Lower lobe of right lung (tissue), 2 donors: ENCODE results near the gene MPND. TPM values are rescaled to one million over a fixed set of nuclear protein-coding genes. Genes with fewer than 3 reads are reported as not detected.

Experiments used
- ATAC-seq, 2 donors: fragments of 200-7000 bp; cut with Tn5 transposase; one replicate each; pipeline ENCODE4 v1.9.1; 2020 to 2022; ENCODE audit warnings: mild to moderate bottlenecking in 2 of 2, moderate library complexity in 2 of 2
- DNase-seq: peaks from one replicate; pipeline ENCODE4 v3.0.0-alpha.2; 2020
- H3K27ac ChIP-seq: fragments of 200-600 bp; one replicate; pipeline ENCODE4 v1.8.0; 2022
- H3K27me3 ChIP-seq: fragments of 200-600 bp; one replicate; pipeline ENCODE4 v1.8.0; 2022; ENCODE audit warnings: low read depth
- H3K36me3 ChIP-seq: fragments of 200-600 bp; one replicate; pipeline ENCODE4 v1.8.0; 2022; ENCODE audit warnings: mild to moderate bottlenecking
- H3K4me1 ChIP-seq: fragments of 200-600 bp; one replicate; pipeline ENCODE4 v1.8.0; 2022
- H3K4me3 ChIP-seq: fragments of 200-600 bp; one replicate; pipeline ENCODE4 v1.8.0; 2022; ENCODE audit warnings: mild to moderate bottlenecking
- H3K9me3 ChIP-seq: fragments of 200-600 bp; one replicate; pipeline ENCODE4 v1.8.0; 2022
- intact Hi-C: fragments of 100-400 bp; cut with DNase I; formaldehyde crosslinking; loops from one replicate; pipeline ENCODE4 v1.11.0; 2022
- total RNA-seq: library from RNA; stranded (reverse); fragmentation: NEBNext Ultra II Directional; extraction: Animal tissue kit (Norgen Biotek cat#: 25700); gene quantifications from one replicate; pipeline ENCODE4 v1.2.1, GENCODE V29; 2021
- TF ChIP-seq, protein P1 (sequence below): fragments of 200-600 bp; IDR thresholded peaks from one replicate; pipeline ENCODE4 v1.8.0; 2022; ENCODE audit warnings: antibody characterized with exemption, mild to moderate bottlenecking
- donor health status: DM: no; HTN: yes; CAD: no; lungs with severe emphysema.

MPND gene
- total RNA-seq, 1 donor from 2014 or later, result 41.2 TPM

- no peaks in the 10 kb centered on the region for H3K27me3 ChIP-seq
- no peak overlapping the region for H3K4me3 ChIP-seq
- H3K36me3 ChIP-seq, result no peaks in the 10 kb centered on the region
These were observed 26.4 kb upstream of the MPND start for GRCh38 chr19:4316956-4317355.

GRCh38 chr19:4318460-4318859 lies 24.9 kb upstream of the MPND start:
- no peak for ATAC-seq
- DNase-seq, result no peak
- H3K27me3 ChIP-seq, result no peaks in the 10 kb centered on the region
- no peak overlapping the region for H3K27ac ChIP-seq
- TF ChIP-seq, protein P1, sequence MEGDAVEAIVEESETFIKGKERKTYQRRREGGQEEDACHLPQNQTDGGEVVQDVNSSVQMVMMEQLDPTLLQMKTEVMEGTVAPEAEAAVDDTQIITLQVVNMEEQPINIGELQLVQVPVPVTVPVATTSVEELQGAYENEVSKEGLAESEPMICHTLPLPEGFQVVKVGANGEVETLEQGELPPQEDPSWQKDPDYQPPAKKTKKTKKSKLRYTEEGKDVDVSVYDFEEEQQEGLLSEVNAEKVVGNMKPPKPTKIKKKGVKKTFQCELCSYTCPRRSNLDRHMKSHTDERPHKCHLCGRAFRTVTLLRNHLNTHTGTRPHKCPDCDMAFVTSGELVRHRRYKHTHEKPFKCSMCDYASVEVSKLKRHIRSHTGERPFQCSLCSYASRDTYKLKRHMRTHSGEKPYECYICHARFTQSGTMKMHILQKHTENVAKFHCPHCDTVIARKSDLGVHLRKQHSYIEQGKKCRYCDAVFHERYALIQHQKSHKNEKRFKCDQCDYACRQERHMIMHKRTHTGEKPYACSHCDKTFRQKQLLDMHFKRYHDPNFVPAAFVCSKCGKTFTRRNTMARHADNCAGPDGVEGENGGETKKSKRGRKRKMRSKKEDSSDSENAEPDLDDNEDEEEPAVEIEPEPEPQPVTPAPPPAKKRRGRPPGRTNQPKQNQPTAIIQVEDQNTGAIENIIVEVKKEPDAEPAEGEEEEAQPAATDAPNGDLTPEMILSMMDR, result no peak
- H3K4me1 ChIP-seq, result no peaks in the 10 kb centered on the region
- intact Hi-C loops, result no loop called here
- H3K4me3 ChIP-seq, result no peak overlapping the region
- H3K9me3 ChIP-seq, result no peaks in the 10 kb centered on the region
- H3K36me3 ChIP-seq, result no peaks in the 10 kb centered on the region

More at GRCh38 chr19:4316956-4317355, 26.4 kb upstream of the MPND start:
- Histone ChIP-seq H3K4me1 (no peaks in the 10 kb centered on the region), H3K27ac (no peak overlapping the region), H3K9me3 (no peaks in the 10 kb centered on the region)
- TF ChIP-seq, protein P1, result no peak
- intact Hi-C loops, result no loop called here
- DNase-seq, result no peak
- no peak for ATAC-seq

DNA sequence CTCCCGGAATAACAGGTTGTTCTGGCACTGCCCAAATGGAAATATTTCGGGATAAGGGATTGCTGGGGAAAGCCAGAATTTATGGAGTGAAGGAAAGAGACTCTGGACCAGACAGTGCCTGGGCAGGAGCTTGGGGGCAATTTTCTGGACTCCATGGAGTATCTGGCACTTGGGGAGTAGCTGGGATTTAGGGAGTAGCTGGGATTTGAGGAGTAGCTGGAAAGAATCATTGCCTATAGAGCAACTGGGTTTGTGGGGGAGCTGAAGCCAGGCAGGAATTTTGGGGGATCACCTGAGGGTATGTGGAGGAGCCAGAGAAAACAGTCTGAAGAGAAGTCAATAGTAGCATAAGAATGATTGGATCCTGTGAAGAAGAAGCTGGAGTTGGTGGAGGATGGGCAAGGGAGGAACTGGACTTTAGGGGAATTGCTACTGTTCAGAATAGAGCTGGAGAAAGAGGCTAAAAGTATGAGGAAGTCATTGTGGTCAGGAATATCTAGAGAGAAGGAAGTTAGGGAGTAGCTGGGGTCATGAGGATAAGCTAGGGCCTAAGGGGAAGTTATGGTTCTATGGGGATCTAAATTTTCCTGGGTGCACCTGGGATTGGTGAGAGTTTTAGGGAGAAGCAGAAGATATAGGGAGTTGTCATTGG lies 24.2 kb upstream of the MPND start:
- Histone ChIP-seq H3K9me3 (no peaks in the 10 kb centered on the region), H3K27me3 (no peaks in the 10 kb centered on the region), H3K4me1 (no peaks in the 10 kb centered on the region), H3K27ac (no peak overlapping the region), H3K4me3 (no peak overlapping the region), H3K36me3 (no peaks in the 10 kb centered on the region)
- DNase-seq (no peak), ATAC-seq (peak in 1 of 2 donors; percentile 14)
- intact Hi-C loops, result no loop called here
- TF ChIP-seq, protein P1, result no peak

- no peaks in the 10 kb centered on the region for H3K9me3 ChIP-seq
- ATAC-seq (no peak), DNase-seq (no peak)
- H3K27ac ChIP-seq, result no peak overlapping the region
- H3K36me3 ChIP-seq, result no peaks in the 10 kb centered on the region
- TF ChIP-seq, protein P1, result no peak
- H3K4me3 ChIP-seq, result no peak overlapping the region
- no peaks in the 10 kb centered on the region for H3K27me3 ChIP-seq
- intact Hi-C loops, result no loop called here
- H3K4me1 ChIP-seq, result no peaks in the 10 kb centered on the region
These were observed 22.9 kb upstream of the MPND start for GRCh38 chr19:4320419-4320818.

GRCh38 chr19:4322942-4323665 lies 20.3 kb upstream of the MPND start:
- Histone ChIP-seq H3K4me3 (no peak overlapping the region), H3K4me1 (peaks cover 13% of the 10 kb centered on the region), H3K36me3 (no peaks in the 10 kb centered on the region), H3K9me3 (no peaks in the 10 kb centered on the region), H3K27me3 (no peaks in the 10 kb centered on the region), H3K27ac (no peak overlapping the region)
- TF ChIP-seq, protein P1, result no peak
- intact Hi-C loops, result no loop called here
- ATAC-seq (no peak), DNase-seq (no peak)
